ENCODE measurements around the gene SFMBT2.

- no peak for TF ChIP-seq CTCF (IDR thresholded peaks at IDR 0.05)
- TF ChIP-seq POLR2A (IDR thresholded peaks at IDR 0.05) = no peak
Observed at GRCh38 chr10:7315906-7316305, 94.9 kb downstream of the SFMBT2 start.
